ENCODE measurements around the gene SORBS1.

Gene SORBS1

GRCh38 chr10:95273393-95274312 is 287.5 kb downstream of the SORBS1 start:
- Histone ChIP-seq H3K27ac (ENCODE audit: extremely low read depth, low read depth, low read length) (no peak overlapping the region), H3K9me3 (ENCODE audit: control insufficient read depth, insufficient read depth, low read depth, low read length) (no peaks in the 10 kb centered on the region), H3K36me3 (ENCODE audit: control insufficient read depth in 2 of 2, insufficient read depth in 1 of 2, low read length in 2 of 2) (peaks cover 4 to 16% of the 10 kb centered on the region in 2 experiments; a peak in 2 of 3 replicates), H3K4me1 (ENCODE audit: control insufficient read depth, insufficient read depth, low read length) (peaks cover 9% of the 10 kb centered on the region; the same call in 1 of the 2 replicates), H3K4me3 (ENCODE audit: low read depth, low read length) (no peak overlapping the region)
- TF ChIP-seq ZFP3 (tag by site-specific recombination; IDR thresholded peaks at IDR 0.05; ENCODE audit: low read depth) = no peak
- TF ChIP-seq PRDM1 (tag by site-specific recombination; IDR thresholded peaks at IDR 0.05) = 0 out of 2 replicates have a peak, but pooled peaks have one; percentile 26
- TF ChIP-seq KLF7 (tag by site-specific recombination; IDR thresholded peaks at IDR 0.05; ENCODE audit: borderline replicate concordance) = no peak
- TF ChIP-seq ZNF501 (tag by site-specific recombination; IDR thresholded peaks at IDR 0.05) = no peak
- no peak for TF ChIP-seq ZNF148 (tag by site-specific recombination; IDR thresholded peaks at IDR 0.05; ENCODE audit: borderline replicate concordance)
- TF ChIP-seq ZNF558 (tag by site-specific recombination; IDR thresholded peaks at IDR 0.05) = no peak
- TF ChIP-seq ZNF639 (tag by site-specific recombination; IDR thresholded peaks at IDR 0.05) = no peak
- TF ChIP-seq ZNF335 (tag by site-specific recombination; conservative IDR thresholded peaks at IDR 0.05) = peak; percentile 65
- no peak for TF ChIP-seq ZNF645 (tag by site-specific recombination; IDR thresholded peaks at IDR 0.05)
- TF ChIP-seq ZNF366 (tag by site-specific recombination; conservative IDR thresholded peaks at IDR 0.05) = peak; percentile 54; the same call in 1 of the 2 replicates
- peak; percentile 54; the same call in 1 of the 2 replicates for TF ChIP-seq ZNF362 (tag by site-specific recombination; IDR thresholded peaks at IDR 0.05)
- TF ChIP-seq ZNF600 (tag by site-specific recombination; IDR thresholded peaks at IDR 0.05) = peak; percentile 39; the same call in 1 of the 2 replicates
- TF ChIP-seq ZNF626 (tag by site-specific recombination; IDR thresholded peaks at IDR 0.05) = no peak
- peak; percentile 89 for TF ChIP-seq SCRT2 (tag by site-specific recombination; IDR thresholded peaks at IDR 0.05)
- no peak for TF ChIP-seq INSM2 (tag by site-specific recombination; IDR thresholded peaks at IDR 0.05)
- TF ChIP-seq SP3 (tag by site-specific recombination; IDR thresholded peaks at IDR 0.05) = no peak
- ChIA-PET CTCF (interaction anchor here (0.5 to 1.3 kb wide), 5 partner anchors 12 to 89 kb away, joined by 3 to 6 read pairs (median 4); no protein-coding TSS in a partner anchor), POLR2A (interaction anchor here (0.6 to 1.4 kb wide), 3 partner anchors 9 to 728 kb away, joined by 3 to 4 read pairs (median 4); partner anchors contain the start of gene HELLS)

Measured in HEK293 (cell line).